ENCODE data around the gene KPNA2. TPM values are rescaled to one million over a fixed set of nuclear protein-coding genes. Genes with fewer than 3 reads are reported as not detected.
A peak's percentile ranks its signal among the peaks of the same experiment; 100 is the strongest.

KPNA2 gene
- total and polyA plus RNA-seq, 9 of the 15 experiments (the other 6 are each of a cell fraction or from before 2014, with no cell fraction given) = 132 to 984 (median 241) TPM

DNA sequence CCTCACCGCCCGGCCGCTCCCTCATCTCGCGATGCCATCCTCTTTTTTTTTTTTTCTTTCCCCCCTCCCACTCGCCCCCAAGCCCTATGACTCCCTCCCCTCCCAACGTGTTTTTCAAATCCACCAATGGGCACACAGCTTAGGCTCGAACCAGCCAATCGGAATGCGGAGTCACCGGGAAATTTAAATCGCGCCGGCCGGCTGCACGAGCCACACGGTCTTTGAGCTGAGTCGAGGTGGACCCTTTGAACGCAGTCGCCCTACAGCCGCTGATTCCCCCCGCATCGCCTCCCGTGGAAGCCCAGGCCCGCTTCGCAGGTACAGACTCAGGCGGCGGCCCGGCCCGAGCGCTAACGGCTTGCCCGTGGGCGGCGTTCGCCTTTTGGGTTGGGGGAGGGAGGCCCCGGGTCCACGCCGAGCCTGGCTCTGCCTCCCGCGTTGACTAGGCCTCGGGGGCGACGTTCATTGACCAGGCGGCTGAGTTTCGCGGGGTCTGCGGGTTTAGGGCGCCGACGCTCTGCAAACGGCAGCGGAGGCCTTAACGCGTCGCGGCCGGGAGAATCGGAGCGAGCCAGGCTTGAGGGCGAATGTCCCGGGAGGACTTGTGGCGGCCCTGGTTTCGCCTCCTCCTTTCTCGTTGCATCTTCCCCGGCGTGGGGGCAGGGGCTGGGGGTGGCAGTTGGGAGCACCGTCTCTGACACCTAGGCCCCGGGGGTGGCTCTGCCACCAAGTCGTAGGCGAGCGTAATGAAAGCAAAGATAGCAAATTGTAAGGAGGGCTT is at the start of gene KPNA2 (continued):
- TF ChIP-seq NRF1 (conservative IDR thresholded peaks at IDR 0.05 in 1 of 2, IDR thresholded peaks at IDR 0.05 in 1 of 2) (peak in 1 of 2 experiments; percentile 20; a peak in 1 of 4 replicates), ZNF384 (IDR thresholded peaks at IDR 0.05; ENCODE audit: low read depth, low read length) (peak; percentile 100), ZBTB7A (IDR thresholded peaks at IDR 0.05; ENCODE audit: borderline replicate concordance, control insufficient read depth, low read depth, low read length) (no peak), POLR2AphosphoS5 (IDR thresholded peaks at IDR 0.05; ENCODE audit: control insufficient read depth, insufficient read depth, low read depth, low read length) (peak; percentile 79), HNRNPH1 (optimal IDR thresholded peaks at IDR 0.05; ENCODE audit: low read depth, low read length) (no peak), SAP30 (IDR thresholded peaks at IDR 0.05; ENCODE audit: borderline replicate concordance, insufficient read depth, low read depth, low read length, poor library complexity, severe bottlenecking) (peak; percentile 98), CTBP1 (IDR thresholded peaks at IDR 0.05; ENCODE audit: borderline replicate concordance) (0 out of 2 replicates have a peak, but pooled peaks have one; percentile 21), SIN3A (IDR thresholded peaks at IDR 0.05; ENCODE audit: borderline replicate concordance in 2 of 2, control insufficient read depth in 1 of 2, low read depth in 2 of 2, low read length in 2 of 2) (peak; percentile 90 to 92), XRCC3 (IDR thresholded peaks at IDR 0.05) (no peak), CHD2 (IDR thresholded peaks at IDR 0.05; ENCODE audit: low read depth, low read length) (peak; percentile 95), SRSF7 (optimal IDR thresholded peaks at IDR 0.05; ENCODE audit: low read depth, low read length) (no peak), JUND (IDR thresholded peaks at IDR 0.05; ENCODE audit: borderline replicate concordance, low read depth, low read length) (peak; percentile 22), JUND (tag; IDR thresholded peaks at IDR 0.05; ENCODE audit: borderline replicate concordance, low read depth, low read length) (no peak; the same call in 2 of the 3 replicates), MYNN (IDR thresholded peaks at IDR 0.05) (0 out of 2 replicates have a peak, but pooled peaks have one; percentile 11), MYNN (CRISPR knock-in tag; IDR thresholded peaks at IDR 0.05) (no peak), ZNF253 (CRISPR knock-in tag; conservative IDR thresholded peaks at IDR 0.05) (no peak), SMARCC2 (IDR thresholded peaks at IDR 0.05; ENCODE audit: low read depth) (no peak), GTF2E2 (tag; IDR thresholded peaks at IDR 0.05) (0 out of 2 replicates have a peak, but pooled peaks have one; percentile 34), TAF9B (IDR thresholded peaks at IDR 0.05; ENCODE audit: partially characterized antibody) (peak; percentile 76), NR2C2 (CRISPR knock-in tag; IDR thresholded peaks at IDR 0.05) (no peak; the same call in 1 of the 2 replicates), NR2C2 (tag; IDR thresholded peaks at IDR 0.05) (peak; percentile 40; the same call in 1 of the 2 replicates), PRPF4 (IDR thresholded peaks at IDR 0.05; ENCODE audit: insufficient read depth, low read depth, low read length, poor library complexity, severe bottlenecking) (peak; percentile 96), ETV6 (IDR thresholded peaks at IDR 0.05; ENCODE audit: borderline replicate concordance in 1 of 2, low read depth in 2 of 2, low read length in 1 of 2) (no peak), ETV6 (CRISPR knock-in tag; IDR thresholded peaks at IDR 0.05; ENCODE audit: borderline replicate concordance) (no peak)
- TF ChIP-seq, protein P1, sequence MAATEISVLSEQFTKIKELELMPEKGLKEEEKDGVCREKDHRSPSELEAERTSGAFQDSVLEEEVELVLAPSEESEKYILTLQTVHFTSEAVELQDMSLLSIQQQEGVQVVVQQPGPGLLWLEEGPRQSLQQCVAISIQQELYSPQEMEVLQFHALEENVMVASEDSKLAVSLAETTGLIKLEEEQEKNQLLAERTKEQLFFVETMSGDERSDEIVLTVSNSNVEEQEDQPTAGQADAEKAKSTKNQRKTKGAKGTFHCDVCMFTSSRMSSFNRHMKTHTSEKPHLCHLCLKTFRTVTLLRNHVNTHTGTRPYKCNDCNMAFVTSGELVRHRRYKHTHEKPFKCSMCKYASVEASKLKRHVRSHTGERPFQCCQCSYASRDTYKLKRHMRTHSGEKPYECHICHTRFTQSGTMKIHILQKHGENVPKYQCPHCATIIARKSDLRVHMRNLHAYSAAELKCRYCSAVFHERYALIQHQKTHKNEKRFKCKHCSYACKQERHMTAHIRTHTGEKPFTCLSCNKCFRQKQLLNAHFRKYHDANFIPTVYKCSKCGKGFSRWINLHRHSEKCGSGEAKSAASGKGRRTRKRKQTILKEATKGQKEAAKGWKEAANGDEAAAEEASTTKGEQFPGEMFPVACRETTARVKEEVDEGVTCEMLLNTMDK (IDR thresholded peaks at IDR 0.05; ENCODE audit: borderline replicate concordance, insufficient read depth, low read depth, low read length, poor library complexity, severe bottlenecking) = no peak

Measured in K562 (cell line).